Measurements from ENCODE around the gene PBRM1. TPM values are rescaled to one million over a fixed set of nuclear protein-coding genes. Genes with fewer than 3 reads are reported as not detected.

Gene PBRM1
- total RNA-seq, 4 donors from 2014 or later, result 22.5 to 152 (median 56.6) TPM

DNA sequence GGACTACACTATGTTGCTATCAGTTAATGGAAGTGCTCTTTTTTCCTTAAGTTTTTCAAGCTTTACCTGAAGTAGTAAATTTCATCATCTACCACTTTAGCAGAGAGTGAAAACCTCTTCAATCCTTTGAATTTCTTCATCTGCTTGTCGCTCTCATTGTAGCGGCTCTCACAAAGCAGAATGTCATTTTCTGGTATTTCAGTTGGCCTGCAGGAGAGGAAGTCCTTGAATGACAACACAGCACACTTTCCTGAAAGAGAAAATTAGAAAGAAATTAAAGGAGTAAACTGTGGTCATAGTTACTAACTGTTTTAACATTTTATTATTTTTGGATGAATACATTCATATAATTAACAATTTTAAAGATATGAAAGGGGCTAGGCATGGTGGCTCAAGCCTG lies 121.7 kb downstream of the PBRM1 start:
- Histone ChIP-seq H3K4me3 (no peak overlapping the region), H3K27me3 (no peaks in the 10 kb centered on the region), H3K9me3 (no peaks in the 10 kb centered on the region), H3K27ac (no peak overlapping the region), H3K36me3 (no peaks in the 10 kb centered on the region), H3K4me1 (no peaks in the 10 kb centered on the region)
- TF ChIP-seq CTCF (IDR thresholded peaks at IDR 0.05), result no peak
- TF ChIP-seq POLR2A (IDR thresholded peaks at IDR 0.05), result no peak
- no peak for DNase-seq
- intact Hi-C loops (cut with DNase I; ENCODE audit: low total_unique reads), result no loop called here

DNA sequence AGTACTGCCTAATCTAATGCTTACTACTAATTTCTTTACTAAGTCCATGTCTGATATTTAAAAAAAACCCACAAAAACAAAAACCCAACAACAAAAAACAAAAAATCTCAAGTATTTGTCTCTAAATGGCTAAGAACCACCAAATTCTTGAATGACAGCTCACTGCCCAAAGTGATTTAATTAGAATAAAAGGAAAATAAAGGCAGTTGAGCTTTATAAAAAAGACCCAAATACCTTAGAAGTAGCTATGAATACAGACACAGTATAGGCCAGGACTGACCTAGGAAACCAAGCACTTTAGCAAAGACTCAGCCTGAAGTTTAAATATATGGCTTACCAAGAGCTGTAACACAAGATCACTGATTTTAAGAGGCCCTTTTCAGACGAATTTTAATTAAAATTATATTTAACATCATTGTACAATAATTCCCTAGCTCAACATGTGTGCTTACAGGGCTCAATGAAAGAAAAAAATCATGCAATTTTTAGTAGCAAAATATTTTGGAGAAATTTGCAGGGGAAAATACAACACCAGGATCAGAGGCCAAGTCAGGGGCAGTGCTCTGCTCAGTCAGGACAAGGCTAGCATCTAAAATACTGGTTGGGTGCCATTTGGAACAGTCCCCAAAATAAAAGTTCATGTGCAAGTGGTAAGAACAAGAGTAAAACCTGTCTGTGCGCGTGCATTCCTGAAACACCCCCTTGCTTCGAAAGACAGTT lies 124.5 kb downstream of the PBRM1 start:
- no peak overlapping the region for H3K4me3 ChIP-seq
- no peak overlapping the region for H3K27ac ChIP-seq
- H3K9me3 ChIP-seq, result no peaks in the 10 kb centered on the region
- H3K27me3 ChIP-seq, result no peaks in the 10 kb centered on the region
- DNase-seq, result no peak
- TF ChIP-seq CTCF (IDR thresholded peaks at IDR 0.05) (no peak), POLR2A (IDR thresholded peaks at IDR 0.05) (no peak)
- no peaks in the 10 kb centered on the region for H3K36me3 ChIP-seq
- intact Hi-C loops (cut with DNase I; ENCODE audit: low total_unique reads), result no loop called here
- no peaks in the 10 kb centered on the region for H3K4me1 ChIP-seq

GRCh38 chr3:52558436-52558835 lies 127.3 kb downstream of the PBRM1 start:
- DNase-seq, result no peak
- Histone ChIP-seq H3K27ac (no peak overlapping the region), H3K36me3 (no peaks in the 10 kb centered on the region), H3K9me3 (no peaks in the 10 kb centered on the region), H3K4me1 (no peaks in the 10 kb centered on the region), H3K4me3 (no peak overlapping the region), H3K27me3 (no peaks in the 10 kb centered on the region)
- intact Hi-C loops (cut with DNase I; ENCODE audit: low total_unique reads), result no loop called here
- TF ChIP-seq POLR2A (IDR thresholded peaks at IDR 0.05), result no peak
- no peak for TF ChIP-seq CTCF (IDR thresholded peaks at IDR 0.05)

DNA sequence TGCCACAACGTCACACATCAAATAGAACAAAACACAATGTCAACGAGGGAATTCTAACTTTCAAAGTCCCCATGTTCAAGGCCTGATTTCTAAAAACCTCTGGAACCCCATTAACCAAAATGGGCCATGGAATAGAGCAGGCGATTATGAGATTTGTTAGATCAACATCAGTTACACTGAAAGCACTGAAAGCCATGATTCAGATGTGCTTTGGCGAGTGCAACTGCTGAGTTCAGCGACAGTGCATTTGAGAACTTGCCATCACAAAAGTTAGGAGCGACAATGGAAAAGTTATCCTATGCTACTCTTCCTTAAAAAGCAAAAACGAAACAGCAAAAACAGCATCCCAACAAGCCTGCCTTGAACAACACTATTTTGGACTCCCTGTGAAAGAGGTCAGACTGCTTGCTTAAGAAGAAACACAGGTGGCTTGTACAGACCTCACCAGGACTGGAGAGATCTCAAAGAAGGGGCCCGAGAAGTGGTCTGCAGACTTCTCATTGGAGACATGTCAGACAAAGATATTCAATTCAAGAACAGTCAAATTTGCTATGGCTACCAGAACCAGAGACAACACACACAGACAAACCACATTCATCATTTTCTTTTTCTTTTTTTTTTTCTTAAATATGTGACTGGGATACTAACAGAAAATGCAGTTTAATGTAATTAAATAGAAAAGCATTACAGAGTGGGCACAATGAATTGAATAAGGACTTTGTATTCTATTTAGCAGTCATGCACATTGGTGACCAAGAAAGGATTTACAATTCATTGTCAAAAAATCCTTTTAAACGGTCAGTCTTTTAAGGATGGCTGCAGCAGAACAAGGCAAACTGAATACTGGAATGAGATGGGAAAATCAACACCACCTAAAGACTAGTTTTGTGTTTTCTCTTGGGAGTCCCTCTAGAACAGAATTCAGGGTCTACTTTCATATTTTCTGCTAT lies 128.4 kb downstream of the PBRM1 start:
- intact Hi-C loops (cut with DNase I; ENCODE audit: low total_unique reads), result no loop called here
- Histone ChIP-seq H3K4me1 (no peaks in the 10 kb centered on the region), H3K4me3 (no peak overlapping the region), H3K27me3 (no peaks in the 10 kb centered on the region), H3K27ac (no peak overlapping the region), H3K36me3 (no peaks in the 10 kb centered on the region), H3K9me3 (no peaks in the 10 kb centered on the region)
- no peak for DNase-seq
- no peak for TF ChIP-seq POLR2A (IDR thresholded peaks at IDR 0.05)
- TF ChIP-seq CTCF (IDR thresholded peaks at IDR 0.05), result no peak

DNA sequence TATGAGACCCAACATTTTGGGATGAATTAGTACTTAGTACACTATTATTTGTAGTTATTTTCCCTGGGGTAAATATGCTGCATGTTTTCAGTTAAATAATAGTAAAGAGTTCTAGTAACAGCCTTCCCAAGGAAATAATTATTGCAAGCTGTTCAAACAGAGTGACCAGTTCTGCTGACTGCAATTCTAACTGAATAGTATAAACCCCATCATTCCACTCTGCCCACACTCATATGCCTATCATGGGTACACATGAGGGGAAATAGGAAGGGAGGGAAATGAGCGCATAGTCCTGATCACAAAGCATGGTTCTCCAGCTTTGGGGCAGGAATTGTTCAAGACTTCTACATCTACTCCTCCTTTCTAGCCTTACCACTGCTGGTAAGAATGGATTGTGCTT lies 130.7 kb downstream of the PBRM1 start:
- Histone ChIP-seq H3K27me3 (no peaks in the 10 kb centered on the region), H3K4me3 (no peak overlapping the region), H3K36me3 (no peaks in the 10 kb centered on the region), H3K9me3 (no peaks in the 10 kb centered on the region), H3K4me1 (no peaks in the 10 kb centered on the region), H3K27ac (no peak overlapping the region)
- DNase-seq, result no peak
- TF ChIP-seq POLR2A (IDR thresholded peaks at IDR 0.05) (no peak), CTCF (IDR thresholded peaks at IDR 0.05) (no peak)
- intact Hi-C loops (cut with DNase I; ENCODE audit: low total_unique reads), result no loop called here
